Small intestine (tissue), 7 donors: ENCODE results near the gene LILRB5. TPM values are rescaled to one million over a fixed set of nuclear protein-coding genes. Genes with fewer than 3 reads are reported as not detected.
"Not testable (repeated sequence)": the region's sequence is repeated elsewhere in the genome, so short reads cannot be mapped to it uniquely, and the experiment has no call there.

Source experiments
- DNase-seq, 2 donors: peaks; one replicate each; pipeline versions ENCODE4 v3.0.0 to v3.0.0-alpha.2; 2013
- FAIRE-seq: peaks from 2 replicates; lab custom pipeline; 2012; peaks lifted over from hg19 to GRCh38; lab: Jason Lieb, UNC
- H3K27ac ChIP-seq, 3 donors: one replicate each; pipeline ENCODE4 v1.5.1; 2013; ENCODE audit warnings: low read length in 2 of 3, mild to moderate bottlenecking in 2 of 3, control low read depth in 1 of 3, inconsistent platforms in 1 of 3, low read depth in 1 of 3, moderate library complexity in 1 of 3
- H3K27me3 ChIP-seq, 3 donors: one replicate each; pipeline ENCODE4 v1.6.1; 2013; ENCODE audit warnings: low read length in 3 of 3, inconsistent platforms in 1 of 3; ENCODE audit not compliant: control insufficient read depth in 3 of 3, insufficient read depth in 3 of 3
- H3K36me3 ChIP-seq, 3 donors: one replicate each; pipeline ENCODE4 v1.6.1; 2013; ENCODE audit warnings: low read length in 3 of 3, inconsistent platforms in 1 of 3, low read depth in 1 of 3, mild to moderate bottlenecking in 1 of 3, moderate library complexity in 1 of 3; ENCODE audit not compliant: control insufficient read depth in 3 of 3, insufficient read depth in 2 of 3
- H3K4me1 ChIP-seq, 3 donors: one replicate each; pipeline ENCODE4 v1.6.1; 2013; ENCODE audit warnings: low read length in 2 of 3, inconsistent platforms in 1 of 3, low read depth in 1 of 3, mild to moderate bottlenecking in 1 of 3, moderate library complexity in 1 of 3; ENCODE audit not compliant: control insufficient read depth in 3 of 3, insufficient read depth in 2 of 3
- H3K4me3 ChIP-seq, 3 donors: one replicate each; pipeline ENCODE4 v1.5.1; 2013; ENCODE audit warnings: low read length in 3 of 3, control low read depth in 1 of 3, inconsistent platforms in 1 of 3, low read depth in 1 of 3, mild to moderate bottlenecking in 1 of 3, moderate library complexity in 1 of 3
- H3K9me3 ChIP-seq, 2 donors: one replicate each; pipeline ENCODE4 v1.6.1; 2013; ENCODE audit warnings: low read depth in 1 of 2, low read length in 1 of 2; ENCODE audit not compliant: control insufficient read depth in 2 of 2, insufficient read depth in 1 of 2
- WGBS, 3 donors: extraction: QIAGEN DNeasy Blood & Tissue Kit; methylation state at CpG; one replicate each; pipeline ENCODE4 v1.1.7; 2013; 5-methylcytosine and 5-hydroxymethylcytosine counted together
- polyA plus RNA-seq, 4 donors: library from polyadenylated mRNA; stranded (reverse) in 3 of 4; unstranded in 1 of 4; fragments of 200-250 nt in 3 of 4; fragments of 120-200 nt in 1 of 4; gene quantifications; one replicate each; pipeline versions ENCODE4 v1.2.1 to v1.2.3, GENCODE V29; 2013
- donor health status: healthy with polysubstance abuse.
- donor health status: control.
- donor health status: control.
- donor health status: Bipolar disorder and iron deficiency.
- donor health status: healthy.

The LILRB5 gene
- polyA plus RNA-seq, 4 donors: 1.1 to 6.9 (median 4.4) TPM

DNA sequence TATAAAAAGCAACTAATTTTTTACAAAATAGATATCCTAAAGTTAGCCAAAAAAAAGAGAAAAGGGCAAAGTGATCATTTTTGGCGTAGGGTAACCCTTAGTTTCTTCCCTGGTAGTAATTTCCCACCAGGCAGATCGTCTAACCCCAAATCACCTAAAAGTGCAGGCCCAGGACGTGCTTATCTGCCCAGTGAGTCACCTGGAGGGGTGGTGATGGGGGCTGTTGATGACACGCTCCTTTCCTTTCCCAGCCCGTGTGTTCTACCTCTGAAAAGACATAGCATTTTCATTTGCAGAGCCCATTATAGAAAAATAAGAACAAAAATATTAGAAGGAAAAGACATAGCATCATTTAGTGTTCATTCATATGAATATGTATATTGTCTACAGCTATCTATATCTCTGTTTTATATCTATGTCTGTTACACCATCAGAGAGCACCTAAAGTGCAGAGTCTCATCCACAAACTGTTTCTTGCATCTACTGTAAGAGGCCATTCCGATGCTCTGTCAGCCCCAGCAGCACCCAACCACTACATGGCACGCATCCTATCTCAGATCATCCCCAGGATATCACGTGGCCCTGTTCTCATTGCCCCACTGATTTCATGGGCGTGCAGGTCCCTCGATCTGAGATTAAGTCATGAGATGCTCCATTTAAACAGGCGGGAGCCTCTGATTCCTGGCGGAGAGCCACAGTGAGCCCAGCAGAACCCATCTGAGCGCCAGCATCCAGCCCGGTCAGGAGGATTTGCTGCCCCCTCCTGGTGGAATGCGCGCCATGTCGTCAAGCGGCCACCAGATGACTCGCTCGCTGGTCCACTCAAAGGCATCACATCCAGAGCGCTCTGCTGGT is 25.8 kb downstream of the LILRB5 start:
- Histone ChIP-seq H3K27ac (no peak overlapping the region), H3K36me3 (no peaks in the 10 kb centered on the region), H3K9me3 (no peaks in the 10 kb centered on the region), H3K4me1 (peaks cover 0 to 9% (median 0%) of the 10 kb centered on the region in 3 donors), H3K27me3 (peaks cover 0 to 6% (median 1%) of the 10 kb centered on the region in 3 donors), H3K4me3 (no peak overlapping the region)
- 7 to 16% (median 11%) methylated on average over 21 of the region's 21 CpGs for WGBS, 3 donors
- DNase-seq (peak; percentile 88 to 90), FAIRE-seq (no peak)

DNA sequence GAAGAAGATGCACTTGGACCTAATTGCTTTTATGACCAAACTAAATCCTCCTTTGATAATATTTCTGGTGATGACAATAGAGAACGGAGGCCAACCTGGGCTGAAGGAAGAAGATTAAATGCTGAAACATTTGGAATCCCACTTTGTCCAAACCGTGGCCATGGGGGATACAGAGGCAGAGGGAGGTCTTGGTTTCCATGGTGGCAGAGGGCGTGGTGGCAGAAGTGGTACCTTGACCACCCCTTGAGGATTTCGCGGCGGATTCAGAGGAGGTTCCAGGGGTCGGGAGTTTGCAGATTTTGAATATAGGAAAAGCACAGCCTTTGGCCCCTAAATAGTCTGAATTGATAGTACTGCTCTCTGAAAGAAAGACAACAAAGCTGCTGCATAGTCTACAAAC is 27.0 kb downstream of the LILRB5 start:
- FAIRE-seq (no peak), DNase-seq (no peak)
- 65 to 81% (median 71%) methylated on average over 7 of the region's 7 CpGs for WGBS, 3 donors
- Histone ChIP-seq H3K9me3 (no peaks in the 10 kb centered on the region), H3K4me3 (no peak overlapping the region), H3K27me3 (peaks cover 0 to 9% (median 1%) of the 10 kb centered on the region in 3 donors), H3K4me1 (peaks cover 0 to 9% (median 0%) of the 10 kb centered on the region in 3 donors), H3K36me3 (no peaks in the 10 kb centered on the region), H3K27ac (no peak overlapping the region)

DNA sequence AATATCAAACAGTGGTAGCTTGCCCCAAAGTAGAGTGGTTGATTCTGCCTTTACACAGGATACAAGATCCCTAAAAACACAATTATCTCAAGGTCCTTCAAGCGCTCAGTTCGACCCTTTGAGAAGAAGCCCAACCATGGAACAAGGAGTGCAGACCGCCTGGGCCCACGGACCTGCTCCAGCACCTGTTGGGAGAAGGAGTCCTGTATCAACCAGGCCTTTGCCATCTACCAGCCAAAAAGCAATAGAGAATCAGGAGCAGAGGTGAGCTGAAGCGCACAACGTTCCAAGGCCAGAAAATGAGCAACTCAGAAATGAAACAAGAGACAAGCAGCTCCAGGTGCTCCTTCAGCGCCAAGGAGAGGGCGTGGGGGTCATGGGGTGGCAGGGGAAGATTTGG is 27.9 kb downstream of the LILRB5 start:
- Histone ChIP-seq H3K9me3 (no peaks in the 10 kb centered on the region), H3K36me3 (no peaks in the 10 kb centered on the region), H3K27ac (no peak overlapping the region), H3K27me3 (peaks cover 0 to 9% (median 1%) of the 10 kb centered on the region in 3 donors), H3K4me3 (no peak overlapping the region), H3K4me1 (peaks cover 0 to 9% (median 0%) of the 10 kb centered on the region in 3 donors)
- WGBS, 3 donors: 83 to 89% (median 88%) methylated on average over 8 of the region's 8 CpGs
- no peak for FAIRE-seq
- DNase-seq: no peak

GRCh38 chr19:54224619-54225018 is 32.5 kb downstream of the LILRB5 start:
- FAIRE-seq, H3K9me3 ChIP-seq, DNase-seq, H3K4me3 ChIP-seq, H3K27me3 ChIP-seq, H3K27ac ChIP-seq, H3K36me3 ChIP-seq, H3K4me1 ChIP-seq: not testable (repeated sequence)
- WGBS, 3 donors: 69 to 83% (median 73%) methylated on average over 8 to 10 of the region's 10 CpGs

GRCh38 chr19:54223937-54224281 is 33.2 kb downstream of the LILRB5 start:
- not testable (repeated sequence) for DNase-seq, H3K9me3 ChIP-seq, H3K36me3 ChIP-seq, H3K4me3 ChIP-seq, FAIRE-seq, H3K27me3 ChIP-seq, H3K4me1 ChIP-seq, H3K27ac ChIP-seq
- 47 to 59% (median 54%) methylated on average over 4 to 5 of the region's 5 CpGs for WGBS, 3 donors

DNA sequence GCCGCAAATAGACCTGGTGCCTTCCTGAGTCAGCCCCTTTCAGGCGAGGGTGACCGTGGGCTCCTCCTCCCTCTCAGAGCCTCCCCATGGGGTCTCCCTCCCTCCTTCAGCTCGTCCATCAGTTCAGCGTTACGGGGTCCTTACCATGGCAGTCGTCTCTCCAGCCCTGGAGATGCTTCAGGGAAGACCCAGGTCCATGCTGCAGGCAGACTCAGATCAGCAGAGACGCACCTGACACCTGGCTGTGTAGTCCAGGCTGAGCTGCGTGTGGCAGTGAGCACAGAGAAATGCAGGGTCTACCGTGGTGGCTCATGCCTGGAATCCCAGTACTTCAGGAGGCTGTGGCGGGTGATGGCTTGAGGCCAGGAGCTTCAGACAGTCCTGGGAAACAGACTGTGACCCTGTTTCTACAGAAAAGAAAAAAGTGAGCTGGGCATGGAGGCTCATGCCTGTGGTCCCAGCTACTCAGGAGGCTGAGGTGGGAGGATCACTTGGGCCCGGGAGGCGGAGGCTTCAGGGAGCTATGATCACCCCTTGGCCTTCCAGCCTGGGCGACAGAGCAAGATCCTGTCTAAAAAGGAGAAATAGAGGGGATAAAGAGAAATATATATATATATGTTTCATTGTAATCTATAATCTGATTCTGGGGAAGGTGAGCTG is 33.7 kb downstream of the LILRB5 start:
- not testable (repeated sequence) for H3K36me3 ChIP-seq

GRCh38 chr19:54222474-54223276 is 34.4 kb downstream of the LILRB5 start, which contains the start of gene LILRB3:
Gene LILRB3, minus strand, starts transcription at chr19:54223007. Its CDS starts 31 bp downstream, at chr19:54222976.
- 44 to 57% (median 54%) methylated on average over 14 to 16 of the region's 16 CpGs for WGBS, 3 donors
- not testable (repeated sequence) for DNase-seq, H3K4me1 ChIP-seq, H3K27ac ChIP-seq, FAIRE-seq, H3K4me3 ChIP-seq, H3K27me3 ChIP-seq, H3K9me3 ChIP-seq, H3K36me3 ChIP-seq

More for the DNA sequence above, 33.7 kb downstream of the LILRB5 start:
- 39 to 51% (median 46%) methylated on average over 14 of the region's 14 CpGs for WGBS, 3 donors
- not testable (repeated sequence) for H3K27me3 ChIP-seq, DNase-seq, H3K4me1 ChIP-seq, FAIRE-seq, H3K4me3 ChIP-seq, H3K27ac ChIP-seq, H3K9me3 ChIP-seq

GRCh38 chr19:54221947-54222346 is 35.1 kb downstream of the LILRB5 start:
- H3K27ac ChIP-seq, H3K36me3 ChIP-seq, H3K9me3 ChIP-seq, FAIRE-seq, H3K4me1 ChIP-seq, DNase-seq, H3K27me3 ChIP-seq, H3K4me3 ChIP-seq: not testable (repeated sequence)
- WGBS, 3 donors: 67 to 76% (median 67%) methylated on average over 6 to 7 of the region's 7 CpGs
